Measurements from ENCODE around the gene MAP2K7. TPM values are rescaled to one million over a fixed set of nuclear protein-coding genes. Genes with fewer than 3 reads are reported as not detected.

The MAP2K7 gene
- total RNA-seq, 4 donors from 2014 or later, result 23.1 to 47.8 (median 30.9) TPM

- 79 to 86% methylated on average over 8 to 12 of the region's 13 CpGs for WGBS, 2 donors
- no peak for TF ChIP-seq POLR2A (IDR thresholded peaks at IDR 0.05)
- TF ChIP-seq, protein P1, sequence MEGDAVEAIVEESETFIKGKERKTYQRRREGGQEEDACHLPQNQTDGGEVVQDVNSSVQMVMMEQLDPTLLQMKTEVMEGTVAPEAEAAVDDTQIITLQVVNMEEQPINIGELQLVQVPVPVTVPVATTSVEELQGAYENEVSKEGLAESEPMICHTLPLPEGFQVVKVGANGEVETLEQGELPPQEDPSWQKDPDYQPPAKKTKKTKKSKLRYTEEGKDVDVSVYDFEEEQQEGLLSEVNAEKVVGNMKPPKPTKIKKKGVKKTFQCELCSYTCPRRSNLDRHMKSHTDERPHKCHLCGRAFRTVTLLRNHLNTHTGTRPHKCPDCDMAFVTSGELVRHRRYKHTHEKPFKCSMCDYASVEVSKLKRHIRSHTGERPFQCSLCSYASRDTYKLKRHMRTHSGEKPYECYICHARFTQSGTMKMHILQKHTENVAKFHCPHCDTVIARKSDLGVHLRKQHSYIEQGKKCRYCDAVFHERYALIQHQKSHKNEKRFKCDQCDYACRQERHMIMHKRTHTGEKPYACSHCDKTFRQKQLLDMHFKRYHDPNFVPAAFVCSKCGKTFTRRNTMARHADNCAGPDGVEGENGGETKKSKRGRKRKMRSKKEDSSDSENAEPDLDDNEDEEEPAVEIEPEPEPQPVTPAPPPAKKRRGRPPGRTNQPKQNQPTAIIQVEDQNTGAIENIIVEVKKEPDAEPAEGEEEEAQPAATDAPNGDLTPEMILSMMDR (IDR thresholded peaks at IDR 0.05), result no peak
- intact Hi-C loops (cut with DNase I; ENCODE audit: low total_unique reads), result no loop called here
- no peak for DNase-seq (ENCODE audit: low spot score in 2 of 2)
- H3K4me3 ChIP-seq (ENCODE audit: low read depth, poor library complexity, severe bottlenecking), result no peak overlapping the region
Observed at GRCh38 chr19:7895565-7895964, 8.1 kb upstream of the MAP2K7 start.

DNA sequence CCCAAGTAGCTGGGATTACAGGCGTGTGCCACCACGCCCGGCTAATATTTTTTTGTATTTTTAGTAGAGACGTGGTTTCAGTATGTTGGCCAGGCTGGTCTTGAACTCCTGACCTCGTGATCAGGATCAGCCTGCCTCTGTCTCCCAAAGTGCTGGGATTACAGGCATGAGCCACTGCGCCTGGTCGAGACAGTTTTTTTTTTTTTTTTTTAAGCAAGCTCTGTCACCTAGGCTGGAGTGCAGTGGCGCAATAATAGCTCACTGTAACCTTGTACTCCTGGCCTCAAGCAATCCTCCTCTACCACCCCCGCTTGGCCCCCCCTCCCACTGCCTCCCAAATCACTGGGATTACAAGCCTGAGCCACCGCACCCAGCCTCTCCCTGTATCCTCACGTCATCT lies 6.4 kb upstream of the MAP2K7 start:
- intact Hi-C loops (cut with DNase I; ENCODE audit: low total_unique reads), result no loop called here
- DNase-seq (ENCODE audit: low spot score in 2 of 2), result no peak
- WGBS, 2 donors, result 56 to 57% methylated on average over 11 of the region's 11 CpGs
- TF ChIP-seq POLR2A (IDR thresholded peaks at IDR 0.05), result no peak
- H3K4me3 ChIP-seq (ENCODE audit: low read depth, poor library complexity, severe bottlenecking), result no peak overlapping the region

GRCh38 chr19:7898967-7899366 lies 4.7 kb upstream of the MAP2K7 start:
- no peak for DNase-seq (ENCODE audit: low spot score in 2 of 2)
- H3K4me3 ChIP-seq (ENCODE audit: low read depth, poor library complexity, severe bottlenecking), result no peak overlapping the region
- intact Hi-C loops (cut with DNase I; ENCODE audit: low total_unique reads), result no loop called here
- no peak for TF ChIP-seq POLR2A (IDR thresholded peaks at IDR 0.05)
- TF ChIP-seq, protein P1 (IDR thresholded peaks at IDR 0.05), result no peak
- 96 to 97% methylated on average over 16 of the region's 16 CpGs for WGBS, 2 donors

DNA sequence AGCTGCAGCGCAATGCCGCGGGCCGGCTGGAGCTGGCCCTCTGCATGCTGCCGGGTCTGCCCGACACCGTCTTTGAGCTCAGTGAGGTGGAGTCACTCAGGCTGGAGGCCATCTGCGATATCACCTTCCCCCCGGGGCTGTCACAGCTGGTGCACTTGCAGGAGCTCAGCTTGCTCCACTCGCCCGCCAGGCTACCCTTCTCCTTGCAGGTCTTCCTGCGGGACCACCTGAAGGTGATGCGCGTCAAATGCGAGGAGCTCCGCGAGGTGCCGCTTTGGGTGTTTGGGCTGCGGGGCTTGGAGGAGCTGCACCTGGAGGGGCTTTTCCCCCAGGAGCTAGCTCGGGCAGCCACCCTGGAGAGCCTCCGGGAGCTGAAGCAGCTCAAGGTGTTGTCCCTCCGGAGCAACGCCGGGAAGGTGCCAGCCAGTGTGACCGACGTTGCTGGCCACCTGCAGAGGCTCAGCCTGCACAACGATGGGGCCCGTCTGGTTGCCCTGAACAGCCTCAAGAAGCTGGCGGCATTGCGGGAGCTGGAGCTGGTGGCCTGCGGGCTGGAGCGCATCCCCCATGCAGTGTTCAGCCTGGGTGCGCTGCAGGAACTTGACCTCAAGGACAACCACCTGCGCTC lies 3.8 kb upstream of the MAP2K7 start:
- DNase-seq (ENCODE audit: low spot score in 2 of 2), result peak in 1 of 2 donors; percentile 85
- intact Hi-C loops (cut with DNase I; ENCODE audit: low total_unique reads), result no loop called here
- no peak for TF ChIP-seq POLR2A (IDR thresholded peaks at IDR 0.05)
- TF ChIP-seq, protein P1 (IDR thresholded peaks at IDR 0.05), result no peak
- no peak overlapping the region for H3K4me3 ChIP-seq (ENCODE audit: low read depth, poor library complexity, severe bottlenecking)
- WGBS, 2 donors, result 87 to 94% methylated on average over 17 to 28 of the region's 34 CpGs

DNA sequence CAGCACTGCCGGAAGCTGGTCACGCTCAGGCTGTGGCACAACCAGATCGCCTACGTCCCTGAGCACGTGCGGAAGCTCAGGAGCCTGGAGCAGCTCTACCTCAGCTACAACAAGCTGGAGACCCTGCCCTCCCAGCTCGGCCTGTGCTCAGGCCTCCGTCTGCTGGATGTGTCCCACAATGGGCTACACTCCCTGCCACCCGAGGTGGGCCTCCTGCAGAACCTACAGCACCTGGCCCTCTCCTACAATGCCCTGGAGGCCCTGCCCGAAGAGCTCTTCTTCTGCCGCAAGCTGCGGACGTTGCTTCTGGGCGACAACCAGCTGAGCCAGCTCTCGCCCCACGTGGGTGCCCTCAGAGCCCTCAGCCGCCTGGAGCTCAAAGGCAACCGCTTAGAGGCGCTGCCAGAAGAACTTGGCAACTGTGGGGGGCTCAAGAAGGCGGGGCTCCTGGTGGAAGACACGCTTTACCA lies 3.2 kb upstream of the MAP2K7 start:
- no peak overlapping the region for H3K4me3 ChIP-seq (ENCODE audit: low read depth, poor library complexity, severe bottlenecking)
- DNase-seq (ENCODE audit: low spot score in 2 of 2), result peak in 1 of 2 donors; percentile 87
- intact Hi-C loops (cut with DNase I; ENCODE audit: low total_unique reads), result no loop called here
- no peak for TF ChIP-seq POLR2A (IDR thresholded peaks at IDR 0.05)
- TF ChIP-seq, protein P1 (IDR thresholded peaks at IDR 0.05), result no peak
- WGBS, 2 donors, result 57 to 63% methylated on average over 13 to 20 of the region's 21 CpGs

GRCh38 chr19:7900931-7901330 lies 2.7 kb upstream of the MAP2K7 start:
- TF ChIP-seq POLR2A (IDR thresholded peaks at IDR 0.05), result no peak
- TF ChIP-seq, protein P1 (IDR thresholded peaks at IDR 0.05), result no peak
- H3K4me3 ChIP-seq (ENCODE audit: low read depth, poor library complexity, severe bottlenecking), result no peak overlapping the region
- intact Hi-C loops (cut with DNase I; ENCODE audit: low total_unique reads), result no loop called here
- DNase-seq (ENCODE audit: low spot score in 2 of 2), result peak in 1 of 2 donors; percentile 45
- WGBS, 2 donors, result 27 to 50% methylated on average over 3 of the region's 3 CpGs

All from lower leg skin (tissue), 4 donors.